SK-N-SH treated with all-trans-retinoic acid at 6 μM for 48 hours (cell line): ENCODE results near the gene ARHGEF2.
"Not testable (repeated sequence)": the region's sequence is repeated elsewhere in the genome, so short reads cannot be mapped to it uniquely, and the experiment has no call there.

Experiments used
- ARNTL ChIP-seq: fragments of 450-650 bp; formaldehyde crosslinking; IDR thresholded peaks from 2 replicates; pipeline ENCODE4 v1.5.0; 2020; ENCODE audit warnings: low read depth, mild to moderate bottlenecking, moderate library complexity, borderline replicate concordance
- CSDC2 ChIP-seq: fragments of 250-450 bp; sonication (Bioruptor Pico); IDR thresholded peaks from 2 replicates; pipeline ENCODE4 v1.5.0; 2020; ENCODE audit warnings: mild to moderate bottlenecking, moderate library complexity
- GLIS3 ChIP-seq: fragments of 250-450 bp; sonication (Bioruptor Pico); IDR thresholded peaks from 2 replicates; pipeline ENCODE4 v1.5.0; 2020; ENCODE audit warnings: mild to moderate bottlenecking, moderate library complexity
- ISL1 ChIP-seq: fragments of 250-450 bp; sonication (Bioruptor Pico); IDR thresholded peaks from 2 replicates; pipeline ENCODE4 v2.1.2; 2022; ENCODE audit warnings: mild to moderate bottlenecking, moderate library complexity
- OSR1 ChIP-seq: fragments of 250-450 bp; sonication (Bioruptor Pico); IDR thresholded peaks from 2 replicates; pipeline ENCODE4 v1.8.0; 2022; ENCODE audit warnings: moderate library complexity, mild to moderate bottlenecking, inconsistent platforms
- POU6F1 ChIP-seq: fragments of 250-450 bp; sonication (Bioruptor Pico); IDR thresholded peaks from 2 replicates; pipeline ENCODE4 v1.8.0; 2021; ENCODE audit warnings: low read depth, mild to moderate bottlenecking, moderate library complexity, borderline replicate concordance
- RARB ChIP-seq: fragments of 250-450 bp; sonication (Bioruptor Pico); IDR thresholded peaks from 2 replicates; pipeline ENCODE4 v1.8.0; 2021; ENCODE audit warnings: mild to moderate bottlenecking, moderate library complexity
- TCF4 ChIP-seq: fragments of 250-450 bp; sonication (Bioruptor Pico); IDR thresholded peaks from 2 replicates; pipeline ENCODE4 v1.8.0; 2021; ENCODE audit warnings: mild to moderate bottlenecking, moderate library complexity, borderline replicate concordance
- TSHZ2 ChIP-seq: fragments of 250-450 bp; sonication (Bioruptor Pico); IDR thresholded peaks from 2 replicates; pipeline ENCODE4 v1.5.0; 2020; ENCODE audit warnings: mild to moderate bottlenecking, moderate library complexity
- ZNF8 ChIP-seq: fragments of 450-650 bp; formaldehyde crosslinking; IDR thresholded peaks from 2 replicates; pipeline ENCODE4 v1.5.0; 2020; ENCODE audit warnings: mild to moderate bottlenecking, moderate library complexity
- TF ChIP-seq, protein P1 (sequence below): fragments of 250-450 bp; sonication (Bioruptor Pico); IDR thresholded peaks from 2 replicates; pipeline ENCODE4 v1.8.0; 2020; ENCODE audit warnings: mild to moderate bottlenecking, moderate library complexity, borderline replicate concordance
- TF ChIP-seq, protein P2 (sequence below): fragments of 250-450 bp; sonication (Bioruptor Pico); IDR thresholded peaks from 2 replicates; pipeline ENCODE4 v1.5.1; 2020; ENCODE audit warnings: low read depth, mild to moderate bottlenecking, moderate library complexity

GRCh38 chr1:155930725-155931124, 47.6 kb downstream of the ARHGEF2 start:
- not testable (repeated sequence) for TF ChIP-seq GLIS3 (CRISPR knock-in tag); ZNF8 (CRISPR knock-in tag); TSHZ2 (CRISPR knock-in tag); RARB; POU6F1 (CRISPR knock-in tag); ARNTL; OSR1 (CRISPR knock-in tag); TCF4 (CRISPR knock-in tag); CSDC2 (CRISPR knock-in tag); ISL1
- TF ChIP-seq, protein P1, sequence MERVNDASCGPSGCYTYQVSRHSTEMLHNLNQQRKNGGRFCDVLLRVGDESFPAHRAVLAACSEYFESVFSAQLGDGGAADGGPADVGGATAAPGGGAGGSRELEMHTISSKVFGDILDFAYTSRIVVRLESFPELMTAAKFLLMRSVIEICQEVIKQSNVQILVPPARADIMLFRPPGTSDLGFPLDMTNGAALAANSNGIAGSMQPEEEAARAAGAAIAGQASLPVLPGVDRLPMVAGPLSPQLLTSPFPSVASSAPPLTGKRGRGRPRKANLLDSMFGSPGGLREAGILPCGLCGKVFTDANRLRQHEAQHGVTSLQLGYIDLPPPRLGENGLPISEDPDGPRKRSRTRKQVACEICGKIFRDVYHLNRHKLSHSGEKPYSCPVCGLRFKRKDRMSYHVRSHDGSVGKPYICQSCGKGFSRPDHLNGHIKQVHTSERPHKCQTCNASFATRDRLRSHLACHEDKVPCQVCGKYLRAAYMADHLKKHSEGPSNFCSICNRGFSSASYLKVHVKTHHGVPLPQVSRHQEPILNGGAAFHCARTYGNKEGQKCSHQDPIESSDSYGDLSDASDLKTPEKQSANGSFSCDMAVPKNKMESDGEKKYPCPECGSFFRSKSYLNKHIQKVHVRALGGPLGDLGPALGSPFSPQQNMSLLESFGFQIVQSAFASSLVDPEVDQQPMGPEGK (CRISPR knock-in tag) = not testable (repeated sequence)
- TF ChIP-seq, protein P2, sequence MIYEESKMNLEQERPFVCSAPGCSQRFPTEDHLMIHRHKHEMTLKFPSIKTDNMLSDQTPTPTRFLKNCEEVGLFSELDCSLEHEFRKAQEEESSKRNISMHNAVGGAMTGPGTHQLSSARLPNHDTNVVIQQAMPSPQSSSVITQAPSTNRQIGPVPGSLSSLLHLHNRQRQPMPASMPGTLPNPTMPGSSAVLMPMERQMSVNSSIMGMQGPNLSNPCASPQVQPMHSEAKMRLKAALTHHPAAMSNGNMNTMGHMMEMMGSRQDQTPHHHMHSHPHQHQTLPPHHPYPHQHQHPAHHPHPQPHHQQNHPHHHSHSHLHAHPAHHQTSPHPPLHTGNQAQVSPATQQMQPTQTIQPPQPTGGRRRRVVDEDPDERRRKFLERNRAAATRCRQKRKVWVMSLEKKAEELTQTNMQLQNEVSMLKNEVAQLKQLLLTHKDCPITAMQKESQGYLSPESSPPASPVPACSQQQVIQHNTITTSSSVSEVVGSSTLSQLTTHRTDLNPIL (CRISPR knock-in tag) = not testable (repeated sequence)
